ENCODE data around the gene ADD3. TPM values are rescaled to one million over a fixed set of nuclear protein-coding genes. Genes with fewer than 3 reads are reported as not detected.

The ADD3 gene
- polyA plus RNA-seq, 3 donors = 94.8 to 126 (median 111) TPM

- peak overlapping the region in 6 of 7 donors; percentile 39 to 74 (median 50) for H3K27ac Mint-ChIP-seq
- H3K27me3 Mint-ChIP-seq (ENCODE audit: low read depth in 3 of 3) = peaks cover 37 to 49% (median 44%) of the 10 kb centered on the region in 3 donors
- peaks cover 35% of the 10 kb centered on the region for H3K4me1 Mint-ChIP-seq
- Histone ChIP-seq H2AFZ (ENCODE audit: insufficient read depth, low read depth, low read length, poor library complexity, severe bottlenecking) (peak overlapping the region; percentile 47), H3K9ac (ENCODE audit: insufficient read depth, low read length, poor library complexity, severe bottlenecking) (no peak overlapping the region), H3K36me3 (replicated peaks in 1 of 2; ENCODE audit: control insufficient read depth in 1 of 2, insufficient read depth in 2 of 2, low read length in 2 of 2) (no peaks in the 10 kb centered on the region), H3K27ac (ENCODE audit: low read depth in 1 of 2, low read length in 2 of 2) (no peak overlapping the region), H3K4me1 (ENCODE audit: control insufficient read depth in 1 of 2, insufficient read depth in 2 of 2, low read length in 2 of 2) (peaks cover 28 to 29% of the 10 kb centered on the region in 2 donors), H3K4me2 (replicated peaks; ENCODE audit: extremely low read depth, low read length, poor library complexity, severe bottlenecking) (peak overlapping the region; percentile 71), H3K9me3 (replicated peaks in 1 of 2; ENCODE audit: control insufficient read depth in 1 of 2, insufficient read depth in 1 of 2, low read length in 2 of 2) (no peaks in the 10 kb centered on the region), H4K20me1 (ENCODE audit: insufficient read depth, low read length) (no peaks in the 10 kb centered on the region), H3K4me3 (replicated peaks in 1 of 3; ENCODE audit: low read depth in 2 of 3, low read length in 3 of 3) (peak overlapping the region in 1 of 3 experiments; percentile 64), H3K79me2 (ENCODE audit: insufficient read depth, low read length) (no peaks in the 10 kb centered on the region), H3K27me3 (ENCODE audit: control insufficient read depth in 2 of 2, insufficient read depth in 2 of 2, low read length in 2 of 2) (peaks cover 30 to 41% of the 10 kb centered on the region in 2 donors)
- H3K36me3 Mint-ChIP-seq = peaks cover 4 to 7% of the 10 kb centered on the region in 2 donors
- intact Hi-C loops (cut with micrococcal nuclease) = no loop called here
- 0% methylated on average over 4 of the region's 13 CpGs for WGBS (ENCODE audit: insufficient coverage)
- peaks cover 0 to 8% (median 0%) of the 10 kb centered on the region in 7 donors for H3K9me3 Mint-ChIP-seq
- peak overlapping the region; percentile 58 to 88 for H3K4me3 Mint-ChIP-seq
- DNase-seq = no peak
- no peak for TF ChIP-seq CTCF (IDR thresholded peaks at IDR 0.05)
Measured at GRCh38 chr10:110170142-110170971, 162.6 kb downstream of the ADD3 start.

GRCh38 chr10:110171032-110171431, 163.2 kb downstream of the ADD3 start:
- Histone ChIP-seq H3K79me2 (ENCODE audit: insufficient read depth, low read length) (no peaks in the 10 kb centered on the region), H3K4me3 (replicated peaks in 1 of 3; ENCODE audit: low read depth in 2 of 3, low read length in 3 of 3) (no peak overlapping the region), H3K27me3 (ENCODE audit: control insufficient read depth in 2 of 2, insufficient read depth in 2 of 2, low read length in 2 of 2) (peaks cover 30 to 34% of the 10 kb centered on the region in 2 donors), H2AFZ (ENCODE audit: insufficient read depth, low read depth, low read length, poor library complexity, severe bottlenecking) (peak overlapping the region; percentile 47), H3K9me3 (replicated peaks in 1 of 2; ENCODE audit: control insufficient read depth in 1 of 2, insufficient read depth in 1 of 2, low read length in 2 of 2) (no peaks in the 10 kb centered on the region), H3K4me1 (ENCODE audit: control insufficient read depth in 1 of 2, insufficient read depth in 2 of 2, low read length in 2 of 2) (peaks cover 31 to 32% of the 10 kb centered on the region in 2 donors), H3K4me2 (replicated peaks; ENCODE audit: extremely low read depth, low read length, poor library complexity, severe bottlenecking) (peak overlapping the region; percentile 71), H3K27ac (ENCODE audit: low read depth in 1 of 2, low read length in 2 of 2) (no peak overlapping the region), H3K36me3 (replicated peaks in 1 of 2; ENCODE audit: control insufficient read depth in 1 of 2, insufficient read depth in 2 of 2, low read length in 2 of 2) (no peaks in the 10 kb centered on the region), H4K20me1 (ENCODE audit: insufficient read depth, low read length) (no peaks in the 10 kb centered on the region), H3K9ac (ENCODE audit: insufficient read depth, low read length, poor library complexity, severe bottlenecking) (no peak overlapping the region)
- H3K4me3 Mint-ChIP-seq = peak overlapping the region in 1 of 2 donors; percentile 88
- H3K4me1 Mint-ChIP-seq = peaks cover 39% of the 10 kb centered on the region
- peak overlapping the region in 3 of 7 donors; percentile 53 to 74 (median 54) for H3K27ac Mint-ChIP-seq
- peaks cover 4 to 7% of the 10 kb centered on the region in 2 donors for H3K36me3 Mint-ChIP-seq
- no peak for DNase-seq
- peaks cover 33 to 45% (median 40%) of the 10 kb centered on the region in 3 donors for H3K27me3 Mint-ChIP-seq (ENCODE audit: low read depth in 3 of 3)
- intact Hi-C loops (cut with micrococcal nuclease) = no loop called here
- H3K9me3 Mint-ChIP-seq = peaks cover 0 to 6% (median 0%) of the 10 kb centered on the region in 7 donors
- no peak for TF ChIP-seq CTCF (IDR thresholded peaks at IDR 0.05)
- WGBS (ENCODE audit: insufficient coverage) = 7% methylated on average over 2 of the region's 6 CpGs

Data from CD14-positive monocyte (primary cell).